Fibroblast of skin of abdomen (primary cell): Measurements from ENCODE around the gene ZFYVE27.

Experiments used
- DNase-seq: peaks from one replicate; pipeline ENCODE4 v3.0.0-alpha.2; 2013

ZFYVE27 gene

GRCh38 chr10:97771913-97772823 is 35.2 kb downstream of the ZFYVE27 start, which contains the start of gene SFRP5:
TSS of gene SFRP5 (minus strand) at chr10:97771999. CDS start at chr10:97771833, 166 bp downstream.
- no peak for DNase-seq

GRCh38 chr10:97773096-97773495 is 36.2 kb downstream of the ZFYVE27 start:
- no peak for DNase-seq

- DNase-seq = no peak
Observed at GRCh38 chr10:97774811-97775294, 37.9 kb downstream of the ZFYVE27 start.

GRCh38 chr10:97777143-97777542 is 40.2 kb downstream of the ZFYVE27 start:
- DNase-seq = no peak

- DNase-seq = no peak
Observed at GRCh38 chr10:97778452-97779302, 41.7 kb downstream of the ZFYVE27 start.

- no peak for DNase-seq
Observed at GRCh38 chr10:97779492-97779891, 42.6 kb downstream of the ZFYVE27 start.

GRCh38 chr10:97779975-97780374 is 43.0 kb downstream of the ZFYVE27 start:
- DNase-seq = no peak

- DNase-seq = no peak
Observed at GRCh38 chr10:97780841-97781617, 44.1 kb downstream of the ZFYVE27 start.

- DNase-seq = no peak
Observed at GRCh38 chr10:97781618-97782331, 44.8 kb downstream of the ZFYVE27 start.

GRCh38 chr10:97782455-97783228 is 45.7 kb downstream of the ZFYVE27 start:
- no peak for DNase-seq

GRCh38 chr10:97784200-97784810 is 47.4 kb downstream of the ZFYVE27 start:
- no peak for DNase-seq

GRCh38 chr10:97785231-97785630 is 48.3 kb downstream of the ZFYVE27 start:
- no peak for DNase-seq

GRCh38 chr10:97785731-97786130 is 48.8 kb downstream of the ZFYVE27 start:
- DNase-seq = no peak

- no peak for DNase-seq
Observed at GRCh38 chr10:97788552-97789442, 51.9 kb downstream of the ZFYVE27 start.

- no peak for DNase-seq
Observed at GRCh38 chr10:97789770-97790397, 53.0 kb downstream of the ZFYVE27 start.

- DNase-seq = peak; percentile 38
Observed at GRCh38 chr10:97791824-97792721, 55.1 kb downstream of the ZFYVE27 start.

GRCh38 chr10:97795886-97796285 is 59.0 kb downstream of the ZFYVE27 start:
- no peak for DNase-seq

- no peak for DNase-seq
Observed at GRCh38 chr10:97796651-97797050, 59.7 kb downstream of the ZFYVE27 start.
